CD1c-positive myeloid dendritic cell (primary cell): ENCODE measurements around the gene KCNQ1.

Experiments used
- DNase-seq: peaks from one replicate; pipeline ENCODE4 v3.0.0-alpha.2; 2016; ENCODE audit errors: extremely low spot score

Gene KCNQ1

GRCh38 chr11:2663506-2663905 is 218.7 kb downstream of the KCNQ1 start:
- DNase-seq, result no peak

GRCh38 chr11:2663915-2664314 is 219.1 kb downstream of the KCNQ1 start:
- no peak for DNase-seq

GRCh38 chr11:2664376-2664775 is 219.6 kb downstream of the KCNQ1 start:
- DNase-seq, result no peak

GRCh38 chr11:2664791-2665525 is 220.2 kb downstream of the KCNQ1 start:
- no peak for DNase-seq

GRCh38 chr11:2665526-2666400 is 221.0 kb downstream of the KCNQ1 start:
- DNase-seq, result no peak

- no peak for DNase-seq
These were observed 221.6 kb downstream of the KCNQ1 start for GRCh38 chr11:2666401-2666741.

GRCh38 chr11:2666828-2667570 is 222.2 kb downstream of the KCNQ1 start:
- DNase-seq, result no peak

- no peak for DNase-seq
These were observed 223.1 kb downstream of the KCNQ1 start for GRCh38 chr11:2667940-2668339.

GRCh38 chr11:2668876-2669275 is 224.1 kb downstream of the KCNQ1 start:
- DNase-seq, result no peak

GRCh38 chr11:2669634-2670469 is 225.0 kb downstream of the KCNQ1 start:
- DNase-seq, result no peak

- no peak for DNase-seq
These were observed 225.8 kb downstream of the KCNQ1 start for GRCh38 chr11:2670541-2671100.

- no peak for DNase-seq
These were observed 226.9 kb downstream of the KCNQ1 start for GRCh38 chr11:2671748-2672147.

GRCh38 chr11:2672553-2673249 is 227.9 kb downstream of the KCNQ1 start:
- no peak for DNase-seq

GRCh38 chr11:2673250-2673610 is 228.4 kb downstream of the KCNQ1 start:
- no peak for DNase-seq

- no peak for DNase-seq
These were observed 229.2 kb downstream of the KCNQ1 start for GRCh38 chr11:2673871-2674471.

- DNase-seq, result no peak
These were observed 229.9 kb downstream of the KCNQ1 start for GRCh38 chr11:2674658-2675131.

GRCh38 chr11:2675540-2675939 is 230.7 kb downstream of the KCNQ1 start:
- no peak for DNase-seq

- peak; percentile 71 for DNase-seq
These were observed 232.3 kb downstream of the KCNQ1 start for GRCh38 chr11:2677127-2677526.

GRCh38 chr11:2678396-2678795 is 233.6 kb downstream of the KCNQ1 start:
- no peak for DNase-seq

GRCh38 chr11:2679011-2679676 is 234.3 kb downstream of the KCNQ1 start:
- DNase-seq, result no peak
